Measurements from ENCODE around the gene SLC15A3. TPM values are rescaled to one million over a fixed set of nuclear protein-coding genes. Genes with fewer than 3 reads are reported as not detected.

The SLC15A3 gene
- total RNA-seq, 2 donors from 2014 or later = 2.0 to 6.2 TPM

GRCh38 chr11:60972182-60973030, 20.4 kb upstream of the SLC15A3 start:
- Histone ChIP-seq H3K27ac (no peak overlapping the region), H3K27me3 (no peaks in the 10 kb centered on the region), H3K36me3 (replicated peaks in 1 of 2; ENCODE audit: insufficient read depth in 1 of 2, low read depth in 2 of 2) (no peaks in the 10 kb centered on the region), H3K4me1 (peaks cover 4% of the 10 kb centered on the region), H3K9me3 (no peaks in the 10 kb centered on the region), H3K4me3 (no peak overlapping the region)
- TF ChIP-seq CTCF (IDR thresholded peaks at IDR 0.05) (no peak), POLR2A (IDR thresholded peaks at IDR 0.05) (no peak)
- intact Hi-C loops (cut with DNase I) = no loop called here
- WGBS, 2 donors = 70 to 75% methylated on average over 8 to 14 of the region's 15 CpGs
- ATAC-seq (no peak), DNase-seq (no peak)

- intact Hi-C loops (cut with DNase I) = no loop called here
- Histone ChIP-seq H3K4me1 (peaks cover 4% of the 10 kb centered on the region), H3K4me3 (no peak within 1 kb of the TSS), H3K36me3 (replicated peaks in 1 of 2; ENCODE audit: insufficient read depth in 1 of 2, low read depth in 2 of 2) (no peaks in the 10 kb centered on the region), H3K9me3 (no peaks in the 10 kb centered on the region), H3K27ac (no peak within 1 kb of the TSS), H3K27me3 (no peaks in the 10 kb centered on the region)
- ATAC-seq (no peak), DNase-seq (no peak)
- 75 to 84% methylated on average over 13 to 16 of the region's 16 CpGs for WGBS, 2 donors
- no peak for TF ChIP-seq POLR2A (IDR thresholded peaks at IDR 0.05)
These were observed 19.5 kb upstream of the SLC15A3 start, which contains the start of gene CD6 for GRCh38 chr11:60971520-60971919. CD6 (plus strand) TSS chr11:60971680; CDS start chr11:60971866, 186 bp downstream.

- Histone ChIP-seq H3K4me3 (no peak overlapping the region), H3K27ac (no peak overlapping the region), H3K36me3 (replicated peaks in 1 of 2; ENCODE audit: insufficient read depth in 1 of 2, low read depth in 2 of 2) (no peaks in the 10 kb centered on the region), H3K4me1 (peaks cover 4% of the 10 kb centered on the region), H3K9me3 (no peaks in the 10 kb centered on the region), H3K27me3 (no peaks in the 10 kb centered on the region)
- ATAC-seq (no peak), DNase-seq (no peak)
- intact Hi-C loops (cut with DNase I) = no loop called here
- WGBS, 2 donors = 48 to 58% methylated on average over 5 of the region's 5 CpGs
- TF ChIP-seq POLR2A (IDR thresholded peaks at IDR 0.05) = no peak
- no peak for TF ChIP-seq CTCF (IDR thresholded peaks at IDR 0.05)
These were observed 18.9 kb upstream of the SLC15A3 start for GRCh38 chr11:60970890-60971289.

- H3K9me3 ChIP-seq = no peaks in the 10 kb centered on the region
- 5 to 8% methylated on average over 7 to 9 of the region's 9 CpGs for WGBS, 2 donors
- DNase-seq (peak; percentile 58 to 72 (median 66)), ATAC-seq (peak; percentile 58)
- peaks cover 4% of the 10 kb centered on the region for H3K4me1 ChIP-seq
- no peak overlapping the region for H3K27ac ChIP-seq
- intact Hi-C loops (cut with DNase I) = no loop called here
- no peaks in the 10 kb centered on the region for H3K27me3 ChIP-seq
- TF ChIP-seq CTCF (IDR thresholded peaks at IDR 0.05) (peak; percentile 78 to 88 (median 83)), POLR2A (IDR thresholded peaks at IDR 0.05) (no peak)
- no peaks in the 10 kb centered on the region for H3K36me3 ChIP-seq (replicated peaks in 1 of 2; ENCODE audit: insufficient read depth in 1 of 2, low read depth in 2 of 2)
- no peak overlapping the region for H3K4me3 ChIP-seq
These were observed 18.4 kb upstream of the SLC15A3 start for GRCh38 chr11:60970369-60970774.

GRCh38 chr11:60968223-60968622, 16.2 kb upstream of the SLC15A3 start:
- Histone ChIP-seq H3K9me3 (no peaks in the 10 kb centered on the region), H3K36me3 (replicated peaks in 1 of 2; ENCODE audit: insufficient read depth in 1 of 2, low read depth in 2 of 2) (no peaks in the 10 kb centered on the region), H3K4me1 (peaks cover 4% of the 10 kb centered on the region), H3K27ac (no peak overlapping the region), H3K4me3 (no peak overlapping the region), H3K27me3 (no peaks in the 10 kb centered on the region)
- ATAC-seq (no peak), DNase-seq (no peak)
- no peak for TF ChIP-seq POLR2A (IDR thresholded peaks at IDR 0.05)
- no peak for TF ChIP-seq CTCF (IDR thresholded peaks at IDR 0.05)
- intact Hi-C loops (cut with DNase I) = no loop called here
- 38 to 82% methylated on average over 1 of the region's 1 CpG for WGBS, 2 donors
